Ureter (tissue), 1 donor: ENCODE measurements around the gene ADCYAP1. TPM values are rescaled to one million over a fixed set of nuclear protein-coding genes. Genes with fewer than 3 reads are reported as not detected.

Experiments used
- DNase-seq: peaks from one replicate; pipeline ENCODE4 v3.0.0-alpha.2; 2020; ENCODE audit warnings: low spot score
- total RNA-seq: library from RNA; stranded (reverse); gene quantifications from one replicate; pipeline ENCODE4 v1.2.4, GENCODE V29; 2023
- donor health status: DM: yes; HTN: yes; CAD: no.

The ADCYAP1 gene
- total RNA-seq, 1 donor from 2014 or later: 0.18 TPM

GRCh38 chr18:910247-910646, 5.6 kb downstream of the ADCYAP1 start:
- no peak for DNase-seq

GRCh38 chr18:911025-911424, 6.4 kb downstream of the ADCYAP1 start:
- DNase-seq: no peak

GRCh38 chr18:911486-911885, 6.8 kb downstream of the ADCYAP1 start:
- no peak for DNase-seq

- no peak for DNase-seq
Observed at GRCh38 chr18:916562-916961, 11.9 kb downstream of the ADCYAP1 start.

GRCh38 chr18:919078-919477, 14.4 kb downstream of the ADCYAP1 start:
- no peak for DNase-seq

- no peak for DNase-seq
Observed at GRCh38 chr18:923144-923866, 18.6 kb downstream of the ADCYAP1 start.

- DNase-seq: no peak
Observed at GRCh38 chr18:924987-925386, 20.3 kb downstream of the ADCYAP1 start.

- no peak for DNase-seq
Observed at GRCh38 chr18:926946-927345, 22.3 kb downstream of the ADCYAP1 start.

GRCh38 chr18:933082-933481, 28.4 kb downstream of the ADCYAP1 start:
- DNase-seq: no peak

GRCh38 chr18:934518-935133, 30.0 kb downstream of the ADCYAP1 start:
- DNase-seq: no peak

- DNase-seq: no peak
Observed at GRCh38 chr18:936941-937340, 32.3 kb downstream of the ADCYAP1 start.

- DNase-seq: no peak
Observed at GRCh38 chr18:939166-939565, 34.5 kb downstream of the ADCYAP1 start.

- DNase-seq: no peak
Observed at GRCh38 chr18:939958-940357, 35.3 kb downstream of the ADCYAP1 start.

GRCh38 chr18:941331-941730, 36.7 kb downstream of the ADCYAP1 start:
- DNase-seq: no peak

- no peak for DNase-seq
Observed at GRCh38 chr18:944440-944839, 39.8 kb downstream of the ADCYAP1 start.

GRCh38 chr18:949724-950631, 45.3 kb downstream of the ADCYAP1 start:
- DNase-seq: no peak

- DNase-seq: no peak
Observed at GRCh38 chr18:950882-951495, 46.3 kb downstream of the ADCYAP1 start.

- no peak for DNase-seq
Observed at GRCh38 chr18:955384-956066, 50.9 kb downstream of the ADCYAP1 start.

- no peak for DNase-seq
Observed at GRCh38 chr18:957829-958228, 53.2 kb downstream of the ADCYAP1 start.

GRCh38 chr18:959854-960253, 55.2 kb downstream of the ADCYAP1 start:
- no peak for DNase-seq
